Head of caudate nucleus (tissue), 42 donors: ENCODE results near the gene SLC6A13.
A peak's percentile ranks its signal among the peaks of the same experiment; 100 is the strongest.
"Not testable (repeated sequence)": the region's sequence is repeated elsewhere in the genome, so short reads cannot be mapped to it uniquely, and the experiment has no call there.

ENCODE experiments used
- DNase-seq, 42 donors: peaks; one replicate each; pipeline versions ENCODE4 v3.0.0 to v3.0.0-alpha.2; 2020 to 2021; ENCODE audit warnings: mixed read lengths in 7 of 42
- intact Hi-C: fragments of 100-400 bp; cut with DNase I; formaldehyde crosslinking; loops from one replicate; pipeline ENCODE4 v1.15.0; 2022

Gene SLC6A13

DNA sequence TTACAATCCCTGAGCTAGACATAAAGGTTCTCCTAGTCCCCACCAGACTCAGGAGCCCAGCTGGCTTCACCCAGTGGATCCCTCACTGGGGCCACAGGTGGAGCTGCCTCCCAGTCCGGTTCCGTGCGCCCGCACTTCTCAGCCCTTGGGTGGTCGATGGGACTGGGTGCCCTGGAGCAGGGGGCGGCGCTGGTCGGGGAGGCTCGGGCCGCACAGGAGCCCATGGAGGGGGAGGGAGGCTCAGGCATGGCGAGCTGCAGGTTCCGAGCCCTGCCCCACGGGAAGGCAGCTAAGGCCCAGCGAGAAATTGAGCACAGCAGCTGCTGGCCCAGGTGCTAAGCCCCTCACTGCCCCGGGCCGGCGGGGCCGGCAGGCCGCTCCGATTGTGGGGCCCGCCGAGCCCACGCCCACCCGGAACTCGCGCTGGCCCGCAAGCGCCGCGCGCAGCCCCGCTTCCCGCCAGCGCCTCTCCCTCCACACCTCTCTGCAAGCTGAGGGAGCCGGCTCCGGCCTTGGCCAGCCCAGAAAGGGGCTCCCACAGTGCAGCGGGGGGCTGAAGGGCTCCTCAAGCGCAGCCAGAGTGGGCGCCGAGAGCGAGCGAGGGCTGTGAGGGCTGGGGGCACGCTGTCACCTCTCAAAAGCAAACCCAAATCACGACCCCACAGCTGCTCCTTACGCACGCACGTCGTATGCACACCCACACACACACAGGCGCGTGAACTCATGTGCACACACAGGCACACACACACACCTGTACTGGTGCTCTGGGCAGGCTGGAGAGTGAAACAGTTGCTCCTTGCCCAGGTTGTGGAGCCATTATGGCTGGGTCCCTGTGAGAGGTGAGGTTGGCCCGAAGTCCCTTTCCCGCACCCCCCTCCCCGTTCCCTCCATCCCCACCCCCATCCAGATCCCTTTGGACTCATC is 74.4 kb downstream of the SLC6A13 start:
- DNase-seq, intact Hi-C loops: not testable (repeated sequence)

DNA sequence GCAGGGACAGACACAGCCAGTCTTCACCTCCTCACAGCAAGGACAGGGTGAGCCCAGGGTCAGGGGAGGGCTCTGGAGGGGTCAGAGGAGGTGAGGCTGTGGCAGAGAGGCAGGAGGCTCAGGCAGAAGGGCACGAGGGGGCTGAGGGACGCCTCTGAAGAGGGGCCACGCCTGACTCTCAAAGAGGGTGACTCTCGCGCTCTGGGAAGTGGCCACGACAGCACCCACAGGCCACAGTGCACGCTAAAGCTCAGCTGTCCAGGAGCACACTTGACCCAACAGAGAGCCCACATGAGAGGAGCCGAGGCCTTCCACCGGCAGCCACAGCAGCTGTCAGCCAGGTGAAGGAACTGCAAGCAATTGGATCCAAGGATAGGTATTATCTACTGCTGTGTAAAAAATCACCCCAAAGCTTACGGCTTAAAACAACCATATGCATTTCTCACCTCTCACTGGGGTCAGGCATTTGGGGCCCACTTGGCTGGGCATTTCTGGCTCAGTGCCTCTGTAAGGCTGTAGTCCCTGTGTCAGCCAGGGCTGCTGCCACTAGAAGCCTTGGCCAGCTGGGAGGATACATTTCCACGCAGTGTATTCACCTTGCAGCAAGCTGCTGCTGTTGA is 76.5 kb downstream of the SLC6A13 start:
- intact Hi-C loops: no loop called here
- DNase-seq: no peak

DNA sequence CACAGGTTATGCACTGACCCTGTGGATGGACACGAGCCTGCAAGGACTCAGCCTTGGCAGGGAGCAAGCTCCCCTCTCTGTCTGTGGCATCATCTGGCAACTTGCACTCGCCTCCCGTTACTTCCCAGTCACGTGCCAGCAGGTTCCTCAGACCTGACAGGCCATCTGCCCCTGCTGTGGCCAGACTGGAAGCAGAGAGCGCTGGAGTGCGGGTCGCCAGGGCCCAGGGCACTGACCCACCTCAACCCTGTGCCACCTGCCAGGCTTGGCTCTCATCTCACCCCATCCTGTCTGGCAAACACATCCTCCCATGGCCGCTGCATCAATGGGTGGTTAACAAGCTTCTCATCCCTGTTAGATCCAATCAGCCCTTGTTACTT is 77.1 kb downstream of the SLC6A13 start:
- intact Hi-C loops: no loop called here
- DNase-seq: no peak

DNA sequence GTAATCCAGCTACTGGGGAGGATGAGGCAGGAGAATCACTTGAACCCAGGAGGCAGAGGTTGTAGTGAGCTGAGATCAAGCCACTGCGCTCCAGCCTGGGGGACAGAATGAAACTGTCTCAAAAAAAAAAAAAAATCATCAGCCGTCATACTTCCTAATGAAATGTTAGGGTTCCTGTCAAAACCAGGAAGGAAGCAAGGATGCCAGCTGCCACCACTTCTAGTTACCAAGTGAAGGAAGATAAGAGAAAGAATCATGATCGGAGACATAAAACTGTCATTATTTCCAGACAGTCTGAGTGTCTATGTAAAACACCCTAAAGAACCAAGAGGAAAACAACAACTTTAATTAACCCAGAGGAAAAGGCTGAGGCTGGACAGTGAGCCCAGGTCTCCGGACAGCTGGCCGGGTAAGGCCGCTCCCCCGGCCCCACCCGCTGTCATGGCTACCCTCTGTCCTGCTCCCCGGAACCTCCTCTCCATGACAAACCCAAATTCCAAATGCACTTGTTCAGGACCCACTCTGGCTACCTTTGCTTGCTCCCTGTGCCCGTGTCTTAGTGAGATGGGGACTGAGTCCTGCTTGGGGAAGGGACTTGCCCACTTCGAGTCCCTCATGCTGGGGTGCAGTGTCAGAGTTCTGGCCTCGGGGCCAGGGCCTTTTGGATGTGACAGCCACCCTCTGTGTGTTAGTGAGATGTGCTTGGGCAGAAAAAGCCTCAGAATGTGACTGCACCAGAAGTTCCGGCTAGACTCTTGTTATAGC is 77.6 kb downstream of the SLC6A13 start:
- intact Hi-C loops: no loop called here
- DNase-seq: no peak

DNA sequence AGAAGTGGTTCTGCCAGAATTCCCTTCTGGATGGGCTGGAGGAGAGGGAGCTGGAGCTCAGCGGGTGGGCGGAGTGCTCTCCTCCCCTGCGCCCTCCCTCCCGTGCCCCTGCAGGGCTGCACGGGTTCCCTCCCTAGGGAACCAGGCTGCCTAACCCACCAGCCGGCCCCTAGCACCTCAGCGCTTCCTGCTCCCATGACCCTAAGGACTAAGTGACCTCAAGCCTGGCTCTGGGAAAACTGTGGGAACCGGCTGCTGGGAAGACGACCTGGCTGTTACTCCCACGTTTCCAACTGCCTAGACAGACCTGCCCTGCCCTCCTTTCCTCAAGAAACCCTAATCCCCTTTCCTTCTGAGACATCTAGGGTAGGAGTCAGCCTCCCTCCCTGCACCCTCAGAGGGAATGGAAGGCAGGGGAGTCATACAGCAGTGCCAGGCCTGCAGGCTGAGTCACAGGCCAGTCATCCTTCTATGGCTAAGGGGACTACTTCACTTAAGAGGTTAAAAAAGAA is 80.2 kb downstream of the SLC6A13 start:
- intact Hi-C loops: no loop called here
- DNase-seq: no peak

- intact Hi-C loops: no loop called here
- no peak for DNase-seq
Observed at GRCh38 chr12:181921-182320, 80.7 kb downstream of the SLC6A13 start.

DNA sequence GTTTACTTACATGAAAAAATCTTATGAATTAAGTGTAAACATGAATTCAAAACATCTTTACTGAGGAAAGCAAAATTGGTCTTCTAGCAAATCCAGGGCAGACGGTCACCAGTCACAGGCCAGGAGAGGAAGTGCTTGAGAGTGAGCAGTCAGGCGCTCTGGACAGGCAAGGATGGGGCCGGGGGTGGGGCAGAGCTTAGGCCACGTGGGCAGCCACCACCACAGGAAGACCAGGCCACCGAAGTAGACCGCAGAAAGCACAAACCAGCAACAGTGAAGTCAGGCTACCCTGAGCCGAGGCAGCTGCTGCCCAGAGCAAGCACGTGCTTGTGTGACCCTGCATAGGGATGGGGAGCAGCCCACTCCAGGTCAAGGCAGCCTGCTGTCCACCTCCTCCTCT is 82.2 kb downstream of the SLC6A13 start:
- peak in 15 of 42 donors; percentile 30 to 60 (median 45) for DNase-seq
- intact Hi-C loops: no loop called here

DNA sequence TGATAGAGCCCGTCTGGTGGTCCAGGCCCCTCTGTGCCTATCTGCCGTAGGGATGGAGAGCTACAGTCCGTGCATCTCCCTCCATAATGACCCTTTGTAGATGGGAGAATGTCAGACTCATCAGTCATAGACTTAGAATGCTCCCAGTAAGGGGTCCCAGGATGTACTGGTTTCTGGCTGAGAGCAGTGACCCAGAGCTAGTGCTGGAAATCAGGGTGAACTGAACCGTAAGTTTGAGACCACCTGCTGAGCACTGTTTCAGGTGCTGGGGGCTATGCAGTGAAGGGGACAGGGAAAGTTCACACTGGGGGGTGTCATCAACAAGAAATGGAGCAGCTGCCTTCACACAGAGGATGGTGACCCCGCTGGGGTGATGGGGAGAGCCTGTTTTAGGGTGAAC is 82.8 kb downstream of the SLC6A13 start:
- DNase-seq: no peak

DNA sequence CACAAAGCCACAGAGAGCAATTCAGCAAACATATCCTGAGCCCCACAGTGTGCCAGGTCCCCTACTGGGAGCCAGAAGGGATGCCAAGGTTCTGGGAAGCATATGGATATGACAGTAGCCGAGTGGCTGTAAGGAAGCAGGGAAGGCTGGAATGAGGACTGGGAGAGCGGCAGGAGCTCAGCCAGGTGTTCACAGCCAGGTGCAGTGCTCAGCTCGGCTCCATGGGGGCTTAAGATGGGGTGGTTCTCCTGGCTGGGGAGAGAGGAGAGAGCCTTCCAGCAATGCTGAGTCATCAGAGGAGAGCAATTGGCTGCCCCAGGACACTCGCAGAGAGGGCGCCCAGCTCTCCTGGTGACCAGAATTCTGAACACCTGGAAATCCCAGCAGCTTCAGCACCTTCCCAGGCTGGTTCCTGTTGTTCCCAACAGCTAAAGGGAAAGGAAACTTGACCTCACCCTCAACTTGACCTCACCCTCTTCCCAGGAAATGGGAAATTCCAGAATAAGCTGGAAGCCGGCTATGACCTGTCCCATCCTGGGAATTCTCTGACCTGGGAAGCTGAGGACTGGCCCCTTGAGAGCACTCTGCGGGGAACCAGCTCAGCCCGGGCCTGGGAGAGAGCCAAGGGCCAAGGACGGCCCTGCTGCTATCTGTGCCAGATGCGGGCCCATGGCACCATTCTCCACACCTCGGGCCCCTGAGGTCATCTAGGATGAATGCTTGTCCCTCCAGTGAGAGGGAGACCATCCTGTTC is 83.3 kb downstream of the SLC6A13 start:
- DNase-seq: no peak
- intact Hi-C loops: no loop called here

More for the DNA sequence above, 82.8 kb downstream of the SLC6A13 start:
- intact Hi-C loops: no loop called here

DNA sequence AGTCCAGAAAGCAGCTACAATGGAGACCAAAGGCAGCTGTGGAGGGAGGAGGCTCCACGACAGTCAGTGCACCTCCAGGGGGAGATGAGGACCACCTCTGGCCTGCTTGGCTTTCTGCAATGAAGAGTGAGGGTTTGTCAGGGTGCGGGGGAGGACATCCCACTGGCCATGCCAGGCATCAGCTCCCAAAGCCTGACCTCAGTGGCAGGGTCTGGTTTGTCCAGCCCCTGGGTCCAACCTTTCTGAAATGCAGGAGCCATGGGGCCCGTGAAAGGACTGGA is 83.9 kb downstream of the SLC6A13 start:
- DNase-seq: no peak
- intact Hi-C loops: no loop called here

- peak in 1 of 42 donors; percentile 32 for DNase-seq
- intact Hi-C loops: no loop called here
Observed at GRCh38 chr12:177980-178828, 84.4 kb downstream of the SLC6A13 start.

DNA sequence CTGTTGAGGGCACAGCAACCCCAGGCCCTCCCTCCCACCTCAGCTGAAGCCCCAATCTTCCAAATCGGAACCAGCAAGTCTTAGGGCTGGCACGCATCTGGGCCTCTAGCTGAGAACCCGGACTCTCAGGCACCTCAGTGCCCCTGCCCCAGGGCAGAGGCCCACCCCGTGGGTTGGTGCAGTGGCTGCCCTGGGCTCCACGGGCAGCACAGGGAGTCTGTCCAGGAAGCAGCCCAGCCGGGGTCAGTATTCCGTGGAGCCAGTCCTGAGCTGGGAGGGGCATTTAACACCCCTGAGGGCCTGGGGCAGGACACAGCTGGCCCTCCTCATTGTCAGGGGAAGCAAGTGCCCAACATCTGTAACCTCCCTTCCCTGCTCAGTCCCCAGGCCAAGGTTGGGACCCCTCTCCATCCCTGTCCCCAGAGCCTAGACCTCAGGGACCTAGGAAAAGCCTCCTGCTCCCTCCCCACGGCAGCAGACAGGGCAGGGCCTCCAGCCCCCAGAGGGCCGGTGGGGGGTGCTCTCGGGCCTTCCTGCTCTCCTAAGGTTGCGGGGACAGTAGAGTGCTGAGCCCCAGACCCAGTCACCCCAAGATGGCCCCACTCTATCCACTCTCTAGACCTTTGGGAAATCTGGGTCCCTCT is 85.2 kb downstream of the SLC6A13 start:
- no peak for DNase-seq
- intact Hi-C loops: no loop called here

GRCh38 chr12:176321-177181 is 86.1 kb downstream of the SLC6A13 start:
- peak in 15 of 42 donors; percentile 37 to 76 (median 48) for DNase-seq
- intact Hi-C loops: no loop called here

- DNase-seq: no peak
- intact Hi-C loops: no loop called here
Observed at GRCh38 chr12:175759-176158, 86.9 kb downstream of the SLC6A13 start.

- peak in 15 of 42 donors; percentile 29 to 67 (median 44) for DNase-seq
- intact Hi-C loops: no loop called here
Observed at GRCh38 chr12:175250-175649, 87.4 kb downstream of the SLC6A13 start.

DNA sequence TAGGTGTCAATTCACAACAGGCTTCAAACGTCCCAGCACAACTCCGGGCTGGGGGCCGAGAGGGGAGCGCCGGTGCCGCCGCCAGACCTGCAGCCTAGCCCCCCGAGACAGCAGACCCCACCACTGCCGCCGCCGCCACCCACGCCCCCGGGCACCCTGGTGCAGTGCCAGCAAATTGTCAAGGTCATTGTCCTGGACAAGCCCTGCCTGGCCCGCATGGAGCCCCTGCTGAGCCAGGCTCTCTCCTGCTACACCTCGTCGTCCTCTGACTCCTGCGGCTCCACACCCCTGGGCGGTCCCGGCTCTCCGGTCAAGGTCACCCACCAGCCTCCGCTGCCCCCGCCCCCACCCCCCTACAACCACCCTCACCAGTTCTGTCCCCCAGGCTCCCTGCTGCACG is 88.0 kb downstream of the SLC6A13 start:
- no peak for DNase-seq
- intact Hi-C loops: no loop called here

DNA sequence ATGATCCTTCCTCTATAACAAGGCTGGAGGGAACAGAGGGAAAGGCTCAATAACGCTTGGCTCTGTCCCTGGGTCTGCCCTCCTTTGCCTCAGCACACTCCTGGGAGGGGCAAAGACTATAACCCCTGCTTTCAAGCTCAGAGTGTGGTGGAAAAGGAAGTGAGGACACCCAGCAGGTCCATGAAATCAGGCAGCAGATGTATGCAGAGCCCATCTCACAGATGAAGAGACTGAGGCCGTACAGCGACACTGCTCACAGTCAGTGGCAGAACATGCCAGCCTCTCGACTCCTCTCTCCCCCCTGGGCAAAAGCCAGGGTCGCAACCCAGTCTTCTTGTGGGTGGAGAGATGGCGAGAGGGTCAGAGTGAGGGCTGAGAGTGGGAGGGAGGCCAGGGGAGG is 88.5 kb downstream of the SLC6A13 start:
- intact Hi-C loops: no loop called here
- no peak for DNase-seq
